Parathyroid adenoma (tissue), 2 donors: ENCODE measurements around the gene TRIOBP.

Source experiments
- H2AFZ ChIP-seq: fragments of 300-600 bp; sonication (generic); one replicate; pipeline ENCODE4 v1.7.0; 2017; ENCODE audit warnings: antibody characterized with exemption, mild to moderate bottlenecking
- H3K27ac ChIP-seq: fragments of 300-600 bp; sonication (generic); one replicate; pipeline ENCODE4 v1.7.0; 2017
- H3K27me3 ChIP-seq: fragments of 300-600 bp; sonication (generic); one replicate; pipeline ENCODE4 v1.7.0; 2017; ENCODE audit warnings: low read length; ENCODE audit not compliant: control insufficient read depth, insufficient read depth
- H3K36me3 ChIP-seq: fragments of 300-600 bp; sonication (generic); one replicate; pipeline ENCODE4 v1.7.0; 2017; ENCODE audit warnings: low read length; ENCODE audit not compliant: control insufficient read depth, insufficient read depth
- H3K4me1 ChIP-seq: fragments of 300-600 bp; sonication (generic); one replicate; pipeline ENCODE4 v1.7.0; 2017; ENCODE audit warnings: control low read depth
- H3K4me2 ChIP-seq: fragments of 300-600 bp; sonication (generic); one replicate; pipeline ENCODE4 v1.7.0; 2017; ENCODE audit warnings: low read length
- H3K4me3 ChIP-seq: fragments of 300-600 bp; sonication (generic); one replicate; pipeline ENCODE4 v1.7.0; 2017; ENCODE audit warnings: low read depth, low read length
- H3K79me2 ChIP-seq: fragments of 300-600 bp; sonication (generic); one replicate; pipeline ENCODE4 v1.7.0; 2017; ENCODE audit warnings: control low read depth
- H3K9ac ChIP-seq: fragments of 300-600 bp; sonication (generic); one replicate; pipeline ENCODE4 v1.7.0; 2017; ENCODE audit warnings: mild to moderate bottlenecking
- H3K9me3 ChIP-seq: fragments of 300-600 bp; sonication (generic); one replicate; pipeline ENCODE4 v1.7.0; 2017; ENCODE audit warnings: low read length; ENCODE audit not compliant: control insufficient read depth
- TF ChIP-seq, protein P1 (sequence below): fragments of 300-600 bp; sonication (generic); IDR thresholded peaks from one replicate; pipeline ENCODE4 v1.7.0; 2017; ENCODE audit warnings: antibody characterized with exemption, mild to moderate bottlenecking
- donor health status: primary hyperparathyroidism.

Gene TRIOBP

DNA sequence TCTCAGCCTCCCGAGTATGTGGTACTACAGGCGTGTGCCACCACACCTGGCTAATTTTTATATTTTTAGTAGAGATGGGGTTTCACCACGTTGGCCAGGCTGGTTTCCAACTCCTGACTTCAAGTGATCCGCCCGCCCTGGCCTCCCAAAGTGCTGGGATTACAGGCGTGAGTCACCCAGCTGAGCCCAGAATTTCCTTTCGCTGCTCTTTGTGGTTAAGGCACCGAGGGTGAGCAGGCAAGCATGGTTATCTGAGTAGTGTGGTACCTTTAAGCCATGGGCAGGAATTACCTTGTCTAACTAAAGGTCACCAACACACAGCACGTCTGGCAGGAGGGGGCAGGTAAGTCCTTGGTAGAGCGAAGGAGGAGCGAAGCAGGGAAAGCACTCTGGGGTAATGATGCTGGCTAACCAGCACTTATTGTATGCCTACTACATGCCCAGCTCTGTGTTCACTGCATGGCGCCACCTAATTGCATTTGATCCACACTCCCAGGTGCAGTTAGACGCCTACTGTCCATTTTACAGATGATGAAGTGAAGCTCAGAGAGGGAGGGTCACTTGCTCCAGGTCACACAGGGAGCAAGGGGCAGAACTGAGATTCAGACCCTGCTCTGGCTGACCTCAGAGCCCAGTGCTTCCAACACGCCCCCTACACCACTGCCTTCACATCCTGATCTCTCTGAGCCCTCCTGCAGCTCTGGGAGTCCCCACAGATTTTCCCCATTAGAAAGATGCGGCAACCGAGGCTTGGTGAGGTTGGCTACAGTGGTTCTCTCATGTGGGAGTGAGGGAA lies 45.7 kb downstream of the TRIOBP start:
- Histone ChIP-seq H3K9me3 (no peaks in the 10 kb centered on the region), H3K27me3 (no peaks in the 10 kb centered on the region), H3K79me2 (peaks cover 1% of the 10 kb centered on the region), H3K4me1 (no peaks in the 10 kb centered on the region), H3K4me3 (no peak overlapping the region), H2AFZ (no peak overlapping the region), H3K4me2 (no peak overlapping the region), H3K9ac (no peak overlapping the region), H3K27ac (no peak overlapping the region), H3K36me3 (no peaks in the 10 kb centered on the region)
- TF ChIP-seq, protein P1, sequence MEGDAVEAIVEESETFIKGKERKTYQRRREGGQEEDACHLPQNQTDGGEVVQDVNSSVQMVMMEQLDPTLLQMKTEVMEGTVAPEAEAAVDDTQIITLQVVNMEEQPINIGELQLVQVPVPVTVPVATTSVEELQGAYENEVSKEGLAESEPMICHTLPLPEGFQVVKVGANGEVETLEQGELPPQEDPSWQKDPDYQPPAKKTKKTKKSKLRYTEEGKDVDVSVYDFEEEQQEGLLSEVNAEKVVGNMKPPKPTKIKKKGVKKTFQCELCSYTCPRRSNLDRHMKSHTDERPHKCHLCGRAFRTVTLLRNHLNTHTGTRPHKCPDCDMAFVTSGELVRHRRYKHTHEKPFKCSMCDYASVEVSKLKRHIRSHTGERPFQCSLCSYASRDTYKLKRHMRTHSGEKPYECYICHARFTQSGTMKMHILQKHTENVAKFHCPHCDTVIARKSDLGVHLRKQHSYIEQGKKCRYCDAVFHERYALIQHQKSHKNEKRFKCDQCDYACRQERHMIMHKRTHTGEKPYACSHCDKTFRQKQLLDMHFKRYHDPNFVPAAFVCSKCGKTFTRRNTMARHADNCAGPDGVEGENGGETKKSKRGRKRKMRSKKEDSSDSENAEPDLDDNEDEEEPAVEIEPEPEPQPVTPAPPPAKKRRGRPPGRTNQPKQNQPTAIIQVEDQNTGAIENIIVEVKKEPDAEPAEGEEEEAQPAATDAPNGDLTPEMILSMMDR: no peak

DNA sequence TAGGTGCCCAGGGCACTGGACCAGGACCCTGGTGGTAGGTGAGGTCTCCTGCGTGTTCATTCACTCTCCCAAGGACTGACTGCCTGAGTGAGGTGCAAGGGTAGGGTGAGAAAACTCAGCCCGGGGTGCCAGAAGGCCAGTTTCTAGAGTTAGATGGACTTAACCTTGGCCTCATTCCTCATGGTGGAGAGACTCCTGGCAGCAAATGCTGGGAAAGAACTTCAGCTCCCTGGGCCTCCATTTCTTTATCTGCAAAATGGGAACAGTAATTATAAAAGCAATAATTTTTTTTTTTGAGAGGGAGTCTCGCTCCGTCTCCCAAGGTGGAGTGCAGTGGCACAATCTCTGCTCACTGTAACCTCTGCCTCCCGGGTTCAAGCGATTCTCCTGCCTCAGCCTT lies 47.7 kb downstream of the TRIOBP start:
- Histone ChIP-seq H3K79me2 (peaks cover 5% of the 10 kb centered on the region), H3K4me3 (no peak overlapping the region), H3K4me1 (peaks cover 10% of the 10 kb centered on the region), H3K27ac (no peak overlapping the region), H3K27me3 (no peaks in the 10 kb centered on the region), H3K9me3 (no peaks in the 10 kb centered on the region), H3K36me3 (no peaks in the 10 kb centered on the region), H3K9ac (no peak overlapping the region), H2AFZ (no peak overlapping the region), H3K4me2 (no peak overlapping the region)
- TF ChIP-seq, protein P1: no peak

- Histone ChIP-seq H3K4me3 (peak overlapping the region; percentile 88), H3K27me3 (no peaks in the 10 kb centered on the region), H3K4me1 (peaks cover 19% of the 10 kb centered on the region), H3K9ac (no peak overlapping the region), H3K9me3 (no peaks in the 10 kb centered on the region), H3K36me3 (no peaks in the 10 kb centered on the region), H2AFZ (peak overlapping the region; percentile 75), H3K79me2 (peaks cover 5% of the 10 kb centered on the region), H3K27ac (peak overlapping the region; percentile 93), H3K4me2 (peak overlapping the region; percentile 78)
- TF ChIP-seq, protein P1: no peak
These were observed 48.9 kb downstream of the TRIOBP start for GRCh38 chr22:37745548-37746365.

- no peaks in the 10 kb centered on the region for H3K36me3 ChIP-seq
- no peaks in the 10 kb centered on the region for H3K9me3 ChIP-seq
- H2AFZ ChIP-seq: peak overlapping the region; percentile 58
- peaks cover 5% of the 10 kb centered on the region for H3K79me2 ChIP-seq
- peak overlapping the region; percentile 88 for H3K4me3 ChIP-seq
- peak overlapping the region; percentile 93 for H3K27ac ChIP-seq
- peaks cover 26% of the 10 kb centered on the region for H3K4me1 ChIP-seq
- peak overlapping the region; percentile 99 for H3K4me2 ChIP-seq
- H3K9ac ChIP-seq: peak overlapping the region; percentile 84
- no peaks in the 10 kb centered on the region for H3K27me3 ChIP-seq
- TF ChIP-seq, protein P1: no peak
These were observed 49.7 kb downstream of the TRIOBP start for GRCh38 chr22:37746366-37747079.
